Epidermal melanocyte (primary cell): ENCODE results near the gene EPYC.
A peak's percentile ranks its signal among the peaks of the same experiment; 100 is the strongest.
"Not testable (repeated sequence)": the region's sequence is repeated elsewhere in the genome, so short reads cannot be mapped to it uniquely, and the experiment has no call there.

Experiments used
- DNase-seq: peaks from one replicate; pipeline ENCODE4 v3.0.0; 2011; ENCODE audit warnings: low spot score; ENCODE audit not compliant: insufficient read length

EPYC gene

DNA sequence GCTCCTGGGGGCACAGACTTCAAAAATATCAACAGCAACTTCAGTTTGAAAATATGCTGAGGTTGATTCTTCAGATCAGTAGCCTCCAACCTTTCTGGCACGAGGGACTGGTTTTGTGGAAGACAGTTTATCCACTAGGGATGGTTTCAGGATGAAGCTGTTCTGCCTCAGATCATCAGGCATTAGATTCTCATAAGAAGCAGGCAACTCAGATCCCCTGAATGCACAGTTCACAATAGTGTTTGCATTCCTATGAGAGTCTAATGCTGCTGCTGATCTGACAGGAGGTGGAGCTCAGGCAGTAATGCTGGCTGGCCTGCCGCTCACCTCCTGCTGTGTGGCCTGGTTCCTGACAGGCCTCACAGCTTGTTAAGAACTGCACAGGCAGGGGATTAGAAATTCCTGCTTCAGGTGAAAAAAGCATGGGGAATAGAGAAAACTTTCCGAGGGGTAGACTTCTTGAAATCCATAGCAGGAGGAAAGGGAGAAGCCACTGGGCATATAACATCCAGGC, 12.8 kb downstream of the EPYC start:
- no peak for DNase-seq

DNA sequence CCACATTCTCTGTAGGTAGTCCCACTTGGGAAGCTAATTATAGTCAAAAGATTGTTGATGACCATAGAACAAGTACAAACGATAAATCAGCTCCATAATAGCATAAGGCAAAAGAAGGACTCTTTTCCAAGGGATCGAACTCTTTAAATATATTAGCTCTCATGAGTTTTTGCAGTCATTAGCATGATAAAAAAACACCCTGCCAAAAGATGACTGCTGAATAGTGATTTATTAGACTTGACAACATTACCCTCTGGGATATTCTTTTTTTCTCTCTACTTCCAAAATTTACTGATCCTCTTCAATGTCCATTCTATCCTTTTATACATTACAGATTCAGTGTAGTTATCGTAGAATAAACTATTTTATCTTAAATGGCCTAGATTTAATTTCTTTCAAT, 14.2 kb downstream of the EPYC start:
- DNase-seq: no peak

DNA sequence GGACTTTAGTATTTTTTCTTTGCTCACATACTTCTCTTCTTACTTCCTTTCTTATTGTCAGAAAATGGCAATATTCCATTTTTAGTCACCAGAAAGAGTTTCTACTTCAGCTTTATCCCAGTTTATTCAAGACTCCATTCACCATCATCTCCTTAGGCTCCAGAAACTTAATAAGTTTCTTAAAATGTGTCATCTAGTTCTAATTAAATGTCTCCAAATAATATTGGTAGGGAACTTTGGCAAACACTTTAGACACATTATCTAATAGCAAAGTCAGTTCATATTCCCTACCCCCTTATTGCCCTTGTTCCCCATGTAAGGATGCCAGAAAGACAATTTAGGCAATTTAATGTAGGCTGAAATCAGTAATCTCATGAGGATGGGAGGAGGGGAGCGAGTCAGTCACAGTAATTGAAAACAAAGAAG, 15.1 kb downstream of the EPYC start:
- no peak for DNase-seq

DNA sequence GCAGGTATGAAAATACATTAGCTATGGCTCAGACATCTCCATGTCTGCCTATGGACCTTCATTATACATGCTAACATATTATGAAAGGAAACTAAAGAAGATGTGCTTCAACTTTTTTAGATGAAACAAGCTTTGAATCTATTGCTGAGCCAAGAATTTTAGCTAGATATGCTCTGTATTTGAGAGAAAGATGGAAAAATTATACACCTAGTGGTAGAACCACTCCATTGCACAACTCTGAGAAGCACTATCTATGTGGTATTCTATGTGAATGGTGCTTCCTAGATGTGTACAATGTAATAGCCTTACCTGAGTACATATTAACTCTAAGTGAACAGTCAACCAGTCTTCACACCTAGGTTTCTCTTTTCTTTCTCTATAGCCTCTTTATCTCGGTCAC, 17.3 kb downstream of the EPYC start:
- no peak for DNase-seq

DNA sequence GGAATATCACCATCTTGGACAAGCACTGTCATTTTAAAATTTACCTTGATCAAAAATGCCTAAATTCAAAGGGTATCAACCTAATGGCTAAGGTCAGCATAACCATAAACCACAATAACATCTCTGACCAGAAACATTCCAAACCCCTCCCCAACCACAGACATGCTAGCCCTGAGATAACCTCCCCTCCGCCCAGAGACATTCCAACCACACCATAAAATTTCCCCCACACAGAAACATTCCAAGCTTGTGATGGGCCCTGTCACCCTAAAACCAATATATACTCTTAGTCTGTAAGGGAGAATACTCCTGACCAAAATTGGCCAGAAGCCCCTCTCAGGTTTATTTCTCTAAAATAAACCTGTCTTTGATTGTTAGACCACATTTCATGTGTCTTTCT, 17.7 kb downstream of the EPYC start:
- no peak for DNase-seq

DNA sequence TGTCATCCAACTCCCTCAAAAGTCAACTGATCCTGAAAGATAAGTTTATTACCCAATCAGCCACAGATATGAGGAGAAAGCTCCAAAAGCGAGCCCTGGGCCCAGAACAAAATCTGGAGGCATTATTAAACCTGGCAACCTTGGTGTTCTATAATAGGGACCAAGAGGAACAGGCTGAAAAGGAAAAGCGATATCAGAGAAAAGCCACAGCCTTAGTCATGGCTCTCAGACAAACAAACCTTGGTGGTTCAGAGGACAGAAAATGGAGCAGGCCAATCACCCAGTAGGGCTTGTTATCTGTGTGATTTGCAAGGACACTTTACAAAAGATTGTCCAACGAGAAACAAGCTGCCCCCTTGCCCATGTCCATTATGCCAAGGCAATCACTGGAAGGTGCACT, 19.4 kb downstream of the EPYC start:
- DNase-seq: not testable (repeated sequence)

DNA sequence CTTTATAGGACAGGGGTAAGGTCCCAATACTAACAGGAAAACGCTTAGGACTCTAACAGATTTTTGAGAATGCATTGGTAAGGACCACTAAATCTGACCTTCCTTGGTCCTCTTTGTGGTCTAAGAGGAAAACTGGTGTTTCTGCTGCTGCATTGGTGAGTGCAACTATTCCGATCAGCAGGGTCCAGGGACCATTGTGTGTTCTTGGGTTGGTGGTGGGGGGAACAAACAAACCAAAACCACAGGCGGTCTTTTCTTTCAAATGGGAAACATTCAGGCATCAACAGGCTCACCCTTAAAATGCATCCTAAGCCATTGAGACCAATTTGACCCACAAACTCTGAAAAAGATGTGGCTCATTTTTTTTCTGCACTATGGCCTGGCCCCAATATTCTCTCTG, 20.7 kb downstream of the EPYC start:
- DNase-seq: no peak

DNA sequence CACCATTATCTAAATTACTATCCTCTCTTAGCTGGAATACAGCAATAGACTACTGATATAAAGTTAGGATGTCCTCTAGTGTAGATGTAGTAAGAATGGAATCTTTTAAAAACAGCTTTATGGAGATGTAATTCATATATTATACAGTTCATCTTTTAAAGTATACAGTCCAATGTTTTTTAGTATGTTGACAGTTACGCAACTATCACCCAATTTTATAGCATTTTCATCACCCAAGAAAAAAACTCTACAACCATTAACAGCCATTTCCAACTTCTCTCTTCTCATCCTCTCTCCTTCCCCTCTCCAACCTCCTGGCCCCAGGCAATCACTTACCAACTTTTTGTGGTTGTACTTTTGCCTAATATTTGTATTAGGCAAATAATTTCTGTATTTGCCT, 22.6 kb downstream of the EPYC start:
- DNase-seq: no peak

DNA sequence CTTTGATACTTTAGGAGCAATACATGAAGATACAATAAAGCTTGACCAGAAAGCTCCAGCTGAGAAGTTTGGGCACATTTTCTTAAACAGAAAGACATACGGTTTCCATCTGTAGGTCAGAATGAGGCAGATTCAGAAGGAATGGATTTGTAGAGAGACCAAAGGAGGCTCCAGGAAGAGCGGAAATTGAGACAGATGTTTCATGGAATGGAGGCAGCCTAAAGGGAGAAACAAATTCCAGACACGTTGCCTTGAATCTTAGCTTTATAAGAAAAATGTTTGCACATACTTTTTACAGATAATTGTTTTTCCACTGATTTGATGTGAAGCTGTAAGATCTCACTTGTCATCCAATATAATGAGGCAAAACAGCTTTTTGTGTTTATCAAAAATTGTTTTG, 24.8 kb downstream of the EPYC start:
- no peak for DNase-seq

DNA sequence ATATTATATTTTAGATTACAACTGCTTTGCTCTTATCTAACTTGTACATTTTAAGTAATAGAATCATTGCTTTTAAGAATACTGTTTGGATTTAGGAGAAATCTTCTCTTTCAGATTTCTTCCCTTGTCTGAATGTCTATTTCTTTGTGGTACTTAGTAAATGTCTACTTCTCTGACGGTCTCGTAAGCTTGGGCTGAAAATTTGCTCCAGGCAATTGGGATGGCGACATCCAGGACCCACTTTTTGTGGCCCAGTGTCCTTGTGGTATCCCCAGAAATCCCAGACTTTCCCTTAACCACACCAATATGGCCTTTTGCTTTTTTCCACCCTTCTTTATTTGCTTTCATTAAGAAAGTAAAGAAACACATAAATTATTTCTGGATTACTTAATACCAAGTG, 25.8 kb downstream of the EPYC start:
- no peak for DNase-seq

DNA sequence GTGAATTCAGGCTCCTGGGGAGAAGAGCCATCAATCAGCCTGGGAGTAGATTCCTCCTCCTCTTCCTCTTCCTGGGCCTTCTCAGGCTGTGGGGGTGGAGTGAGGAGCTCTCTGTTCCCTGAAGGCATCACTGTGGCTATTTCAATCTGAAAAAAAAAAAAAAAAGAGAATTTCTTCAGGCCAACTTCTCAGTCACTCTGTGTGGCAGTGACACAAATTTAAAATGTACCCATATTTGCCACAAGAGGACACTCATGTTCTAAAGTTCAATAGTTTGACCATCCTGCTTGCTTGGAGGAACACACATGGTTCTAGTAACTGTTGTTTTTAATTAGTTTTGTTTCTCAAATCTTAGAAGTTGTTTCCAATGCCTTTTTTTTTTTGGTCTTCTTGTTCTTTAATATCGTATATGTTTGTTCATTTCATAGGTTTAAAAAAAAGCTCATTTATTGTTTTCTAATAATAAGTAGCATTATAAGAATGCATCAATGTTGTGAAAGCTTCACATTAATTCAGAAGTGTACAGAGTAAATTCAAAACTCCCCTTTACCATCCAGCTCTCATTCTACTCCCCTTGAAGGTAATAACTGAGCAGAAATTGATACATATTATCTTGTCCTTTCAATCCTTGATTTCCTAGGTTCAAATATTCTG, 26.5 kb downstream of the EPYC start:
- DNase-seq: peak; percentile 61

DNA sequence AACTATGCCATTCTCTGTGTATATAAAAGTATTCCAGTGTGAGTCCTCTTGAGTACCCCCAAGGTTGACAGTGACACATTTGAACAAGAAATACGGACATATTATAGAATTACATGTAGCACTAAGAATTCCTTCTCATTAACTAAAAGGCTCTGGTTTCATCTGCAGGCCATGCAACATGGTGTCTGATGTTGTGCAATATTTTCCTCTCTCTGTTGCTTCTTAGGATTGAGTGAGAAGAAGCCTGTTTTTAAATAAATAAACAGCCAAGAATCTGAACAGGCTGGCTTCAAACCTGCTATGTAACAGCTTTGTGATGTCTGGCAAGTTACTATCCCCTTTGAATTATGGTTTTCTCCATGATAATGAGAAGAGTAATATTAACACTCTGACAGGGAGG, 27.5 kb downstream of the EPYC start:
- no peak for DNase-seq

DNA sequence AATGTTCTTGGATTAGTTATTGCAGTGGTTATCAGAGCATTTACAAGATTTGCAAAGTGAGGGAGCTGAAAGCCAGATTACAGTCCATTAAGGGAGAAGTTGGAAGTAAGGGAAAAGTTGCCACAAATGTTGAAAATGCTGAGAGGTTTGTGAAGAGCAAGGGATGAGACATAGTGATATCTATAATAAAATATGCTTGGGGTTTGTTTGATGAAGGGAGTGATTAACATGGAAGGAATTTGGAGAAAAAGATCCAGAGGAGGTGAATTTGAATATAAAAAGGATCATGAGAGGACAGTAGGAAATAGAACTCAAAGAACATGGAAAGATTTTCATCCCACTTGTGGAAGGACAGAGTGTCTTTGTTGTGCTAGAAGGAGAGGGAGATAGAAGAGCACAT, 30.5 kb downstream of the EPYC start:
- DNase-seq: no peak

DNA sequence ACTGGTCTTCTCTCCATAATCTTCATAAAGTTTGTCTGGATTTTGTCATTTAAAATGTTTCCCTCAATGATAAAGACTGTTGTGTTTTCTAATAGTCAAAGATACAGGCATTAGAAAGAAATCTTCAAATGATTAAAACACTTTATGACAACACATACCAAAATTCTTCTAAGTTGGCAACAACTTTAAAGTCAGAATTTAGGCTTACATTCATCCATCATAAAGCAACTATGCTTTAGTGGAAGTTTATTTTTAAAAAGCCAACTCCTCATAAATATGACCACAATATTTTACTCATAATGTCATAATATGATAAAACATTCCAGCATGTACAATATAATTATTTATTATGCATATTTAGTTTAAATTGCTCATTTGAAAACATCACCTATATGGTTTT, 32.5 kb downstream of the EPYC start:
- DNase-seq: no peak

DNA sequence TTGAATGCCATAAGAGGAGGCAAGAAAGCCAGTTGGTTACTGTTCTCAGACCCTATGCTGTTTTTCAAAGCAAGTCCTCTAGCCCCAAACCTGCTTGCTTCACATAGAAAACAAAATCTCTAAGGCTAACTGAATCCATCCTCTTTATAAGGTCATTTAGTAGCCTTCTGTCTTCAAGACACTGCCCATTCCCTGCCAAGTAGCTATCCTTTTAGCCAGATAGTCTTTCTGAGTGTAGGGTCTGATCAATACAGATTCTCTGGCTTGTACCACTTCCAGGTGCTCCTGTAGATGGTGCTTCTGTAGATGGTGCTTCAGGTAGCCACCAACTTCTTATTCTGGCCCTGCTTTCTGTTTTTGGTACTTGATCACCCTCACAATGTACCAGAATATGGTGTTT, 33.9 kb downstream of the EPYC start:
- DNase-seq: no peak

DNA sequence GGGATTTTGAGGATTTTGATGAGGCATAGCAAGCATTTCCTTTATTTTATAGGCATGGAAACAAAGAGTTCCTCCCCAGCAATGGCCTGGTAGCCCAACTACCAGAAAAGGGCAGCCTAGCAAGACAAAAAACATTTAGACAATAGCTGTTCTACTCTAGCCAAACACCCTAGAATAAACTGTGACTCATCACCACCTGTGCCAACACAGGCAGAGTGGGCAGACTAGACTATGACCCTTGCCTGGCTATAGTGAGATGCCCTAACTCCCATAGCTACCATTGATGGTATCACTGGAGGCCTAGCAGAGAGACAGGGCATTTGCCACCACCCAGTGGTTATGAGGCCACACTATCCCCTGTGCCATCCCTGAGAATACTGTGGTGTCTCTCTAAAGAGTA, 34.3 kb downstream of the EPYC start:
- no peak for DNase-seq

DNA sequence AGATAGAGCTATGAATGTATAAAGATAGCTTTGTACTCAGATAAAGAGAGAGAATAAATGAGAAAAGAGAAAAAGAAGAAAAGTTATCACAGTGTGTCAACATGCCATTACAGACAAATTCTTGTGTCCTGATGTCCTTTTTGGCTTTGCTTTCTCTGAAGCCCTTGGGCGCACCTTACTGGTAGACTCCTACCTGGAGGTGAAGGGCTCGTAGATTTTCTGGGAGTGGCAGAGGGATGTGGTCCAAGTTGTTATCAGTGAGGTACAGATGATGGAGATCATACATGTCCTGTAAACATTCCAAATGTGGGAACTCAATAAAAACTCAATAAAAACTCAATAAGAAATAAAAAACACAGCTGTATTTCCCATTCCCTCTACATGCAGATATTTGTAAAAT, 34.9 kb downstream of the EPYC start:
- no peak for DNase-seq

DNA sequence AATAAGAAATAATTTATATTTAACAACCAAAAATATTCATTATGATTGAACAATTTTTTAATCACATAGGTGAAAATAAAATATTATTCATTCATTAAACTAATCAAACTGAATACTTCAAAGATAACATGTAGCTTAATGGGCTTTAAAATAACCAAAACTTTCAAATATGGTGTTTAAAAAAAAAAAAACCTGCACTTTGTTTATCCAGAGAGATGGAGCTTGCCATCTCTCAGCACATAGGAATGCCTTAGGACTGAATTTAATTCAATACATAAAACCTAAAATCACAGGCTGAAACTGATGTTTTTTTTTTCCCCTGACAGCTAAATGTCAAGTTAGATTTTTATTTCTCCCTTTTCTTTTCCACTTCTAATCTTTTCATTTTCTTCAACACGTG, 35.4 kb downstream of the EPYC start:
- no peak for DNase-seq

DNA sequence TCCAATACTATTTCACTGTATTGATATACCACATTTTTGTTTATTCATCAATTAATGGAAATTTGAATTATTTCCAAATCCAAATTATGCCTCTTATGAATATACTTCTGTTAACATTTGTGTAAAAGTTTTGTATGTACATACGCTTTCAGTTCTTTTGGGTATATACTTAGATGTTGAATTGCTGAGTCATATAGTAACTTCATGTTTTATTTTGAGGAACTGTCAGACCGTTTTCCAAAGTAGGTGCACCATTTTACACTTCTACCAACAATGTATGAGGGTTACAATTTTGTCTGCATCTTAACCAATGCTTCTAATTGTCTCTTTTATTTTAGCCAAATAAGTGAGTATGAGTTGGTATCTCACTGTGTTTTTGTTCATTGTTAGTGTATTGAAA, 39.6 kb downstream of the EPYC start:
- no peak for DNase-seq

DNA sequence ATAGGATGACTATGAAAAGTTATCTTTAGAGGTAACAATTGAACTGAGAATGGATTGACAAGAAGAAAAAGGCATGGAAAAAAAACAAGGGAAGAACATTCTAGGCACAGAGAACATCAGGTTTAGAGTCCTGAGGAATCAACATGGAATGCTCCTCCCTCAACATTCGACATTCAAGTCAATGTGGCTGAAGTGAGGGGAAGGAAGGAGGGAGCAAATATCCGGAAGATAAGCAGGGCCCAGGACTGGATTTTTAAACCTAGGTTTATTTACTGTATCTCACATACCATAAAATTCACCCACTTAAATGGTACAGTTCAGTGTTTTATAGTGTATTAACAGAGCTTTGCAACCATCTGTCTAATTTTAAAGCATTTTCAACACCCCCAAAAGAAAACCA, 40.2 kb downstream of the EPYC start:
- DNase-seq: no peak

DNA sequence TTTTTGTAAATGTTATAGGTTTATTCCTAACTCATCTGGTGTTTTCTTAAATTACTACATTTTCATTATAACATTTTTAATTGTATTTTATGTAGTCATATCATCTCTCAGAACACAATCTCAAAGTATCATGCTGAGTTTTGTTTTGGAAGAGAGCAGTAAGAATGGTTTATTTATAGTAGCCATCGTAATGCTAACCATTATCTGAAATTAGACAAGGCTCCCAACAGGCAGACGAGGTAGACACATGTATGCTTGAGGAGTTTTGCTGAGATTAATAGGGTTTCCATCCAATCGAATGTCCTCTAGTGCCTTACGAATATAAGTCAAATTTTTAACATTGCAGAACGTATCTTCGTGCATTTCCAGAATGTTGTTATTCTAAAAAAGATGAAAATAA, 40.8 kb downstream of the EPYC start:
- no peak for DNase-seq

DNA sequence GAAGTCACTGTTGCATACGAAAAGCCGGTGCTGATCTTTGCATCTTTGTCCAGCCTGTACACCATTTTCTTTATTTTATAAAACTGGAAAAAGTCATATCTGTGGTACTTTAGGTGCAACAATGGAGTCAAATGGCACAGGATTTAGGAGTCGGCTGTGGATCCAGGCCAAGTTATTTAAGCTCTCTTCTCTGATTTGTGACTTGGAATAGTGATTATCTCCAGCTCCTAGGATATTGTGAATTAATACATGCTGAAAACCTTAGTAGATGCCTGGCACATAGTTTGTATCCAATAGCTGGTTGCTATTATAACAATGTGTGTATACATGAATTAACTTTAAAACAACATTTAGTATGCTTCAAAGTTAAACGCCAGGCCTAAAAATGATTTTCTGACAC, 43.6 kb downstream of the EPYC start:
- DNase-seq: no peak

DNA sequence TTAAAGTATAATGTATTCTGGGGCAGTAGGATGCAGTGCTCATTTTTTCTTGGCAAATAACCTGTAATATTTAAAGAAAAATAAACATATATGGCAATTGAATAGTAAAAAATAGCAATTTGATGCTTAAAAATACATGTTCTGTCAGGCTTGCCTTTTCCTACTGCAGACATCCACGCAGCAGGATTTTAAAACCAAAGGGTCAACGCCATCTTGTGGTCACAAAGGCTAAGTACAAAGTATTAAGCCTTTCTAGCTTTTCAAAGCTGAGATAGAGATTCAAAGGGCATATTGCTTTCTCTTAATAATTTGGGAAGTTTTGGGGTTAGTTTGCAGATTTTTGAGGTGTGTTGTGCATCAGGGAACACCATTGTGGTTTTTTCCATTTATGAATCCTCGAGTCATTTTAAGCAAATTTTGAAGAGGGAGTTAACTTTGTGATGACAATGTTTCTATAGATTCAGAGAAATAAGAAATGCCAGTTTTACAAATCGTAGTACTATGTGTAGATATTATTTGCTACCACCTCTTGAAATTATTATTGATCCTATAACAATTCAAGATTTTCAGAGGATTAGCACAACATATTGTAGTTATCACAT, 45.1 kb downstream of the EPYC start:
- peak; percentile 57 for DNase-seq

DNA sequence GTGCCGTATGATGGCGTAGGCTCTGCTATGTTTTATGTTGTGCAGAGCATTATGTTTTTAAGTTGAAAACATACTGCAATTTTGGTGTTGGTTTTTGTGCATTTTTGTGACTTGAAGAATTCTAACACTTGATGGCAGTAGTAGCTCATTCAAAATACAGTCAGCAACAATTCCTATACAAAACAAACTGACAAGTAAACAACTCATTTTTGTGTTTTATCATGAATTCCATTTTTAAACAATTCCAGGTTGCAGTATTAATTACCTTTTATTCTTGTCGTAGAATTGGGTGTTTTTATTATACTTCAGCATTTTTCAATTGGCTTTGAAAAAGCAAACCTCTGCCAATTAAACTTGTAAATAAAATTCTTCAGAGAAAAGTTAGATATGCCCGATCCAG, 45.7 kb downstream of the EPYC start:
- no peak for DNase-seq
